Measurements from ENCODE around the gene MSRB1. TPM values are rescaled to one million over a fixed set of nuclear protein-coding genes. Genes with fewer than 3 reads are reported as not detected.
"Not testable (repeated sequence)": the region's sequence is repeated elsewhere in the genome, so short reads cannot be mapped to it uniquely, and the experiment has no call there.

MSRB1 gene
- total RNA-seq, 1 donor, result 40.1 TPM

DNA sequence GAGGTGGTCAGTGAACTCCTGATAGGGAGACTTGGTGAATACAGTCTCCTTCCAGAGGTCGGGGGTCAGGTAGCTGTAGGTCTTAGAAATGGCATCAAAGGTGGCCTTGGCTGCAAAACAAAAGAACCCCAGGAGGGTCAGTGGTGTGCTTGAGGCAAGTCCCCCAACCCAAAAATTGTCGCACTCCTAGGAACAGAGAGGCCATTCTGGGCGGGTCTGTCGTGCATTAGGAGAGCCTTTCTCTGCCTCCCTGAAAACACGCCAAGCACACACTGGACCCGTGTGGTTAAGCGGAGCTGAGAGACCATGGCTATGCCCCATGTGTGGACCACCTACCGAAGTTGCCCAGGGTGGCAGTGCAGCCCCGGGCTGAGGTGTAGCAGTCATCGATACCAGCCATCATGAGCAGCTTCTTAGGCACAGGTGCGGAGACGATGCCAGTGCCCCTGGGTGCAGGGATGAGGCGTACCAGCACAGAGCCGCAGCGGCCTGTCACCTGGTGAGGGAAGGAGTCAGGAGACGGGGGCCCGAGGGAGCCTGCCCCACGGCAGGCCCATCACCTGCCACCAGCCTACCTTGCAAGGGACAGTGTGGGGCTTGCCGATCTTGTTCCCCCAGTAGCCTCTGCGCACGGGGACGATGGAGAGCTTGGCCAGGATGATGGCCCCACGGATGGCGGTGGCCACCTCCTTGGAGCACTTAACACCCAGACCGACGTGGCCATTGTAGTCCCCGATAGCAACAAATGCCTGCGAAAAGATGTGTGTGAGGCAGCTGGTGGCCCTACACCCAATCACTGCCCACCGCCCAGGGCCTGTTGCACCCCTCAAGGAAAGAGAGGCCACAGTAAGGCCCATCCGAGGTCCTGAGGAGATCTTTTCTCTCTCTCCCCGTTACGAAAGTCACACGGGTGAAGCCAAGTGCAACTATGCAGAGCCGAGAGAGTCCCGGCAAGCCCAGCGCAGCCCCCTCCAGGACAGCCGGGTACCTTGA, 19.5 kb upstream of the MSRB1 start:
- not testable (repeated sequence) for DNase-seq (ENCODE audit: low read depth in 2 of 3, low spot score in 2 of 3)

DNA sequence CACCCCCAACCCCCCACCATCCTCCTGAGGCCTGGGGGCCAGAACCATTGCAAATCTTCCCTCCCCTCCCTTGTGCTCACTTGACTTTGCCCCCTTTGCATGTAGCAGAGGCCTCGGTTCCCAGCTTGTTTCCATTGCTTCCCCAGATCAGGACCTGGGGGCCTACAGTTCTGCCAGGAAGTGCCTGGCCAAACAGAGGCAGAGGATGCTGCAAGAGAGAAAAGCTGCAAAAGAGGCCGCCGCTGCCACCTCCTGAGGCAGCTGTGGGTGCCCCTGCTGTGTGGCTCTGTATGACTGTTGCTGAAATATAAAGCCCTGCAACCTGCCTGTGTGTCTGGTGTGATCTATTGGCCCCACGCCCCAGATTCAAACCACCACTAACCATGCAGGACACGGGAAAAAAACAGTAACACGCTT, 18.7 kb upstream of the MSRB1 start:
- DNase-seq (ENCODE audit: low read depth in 2 of 3, low spot score in 2 of 3), result no peak

DNA sequence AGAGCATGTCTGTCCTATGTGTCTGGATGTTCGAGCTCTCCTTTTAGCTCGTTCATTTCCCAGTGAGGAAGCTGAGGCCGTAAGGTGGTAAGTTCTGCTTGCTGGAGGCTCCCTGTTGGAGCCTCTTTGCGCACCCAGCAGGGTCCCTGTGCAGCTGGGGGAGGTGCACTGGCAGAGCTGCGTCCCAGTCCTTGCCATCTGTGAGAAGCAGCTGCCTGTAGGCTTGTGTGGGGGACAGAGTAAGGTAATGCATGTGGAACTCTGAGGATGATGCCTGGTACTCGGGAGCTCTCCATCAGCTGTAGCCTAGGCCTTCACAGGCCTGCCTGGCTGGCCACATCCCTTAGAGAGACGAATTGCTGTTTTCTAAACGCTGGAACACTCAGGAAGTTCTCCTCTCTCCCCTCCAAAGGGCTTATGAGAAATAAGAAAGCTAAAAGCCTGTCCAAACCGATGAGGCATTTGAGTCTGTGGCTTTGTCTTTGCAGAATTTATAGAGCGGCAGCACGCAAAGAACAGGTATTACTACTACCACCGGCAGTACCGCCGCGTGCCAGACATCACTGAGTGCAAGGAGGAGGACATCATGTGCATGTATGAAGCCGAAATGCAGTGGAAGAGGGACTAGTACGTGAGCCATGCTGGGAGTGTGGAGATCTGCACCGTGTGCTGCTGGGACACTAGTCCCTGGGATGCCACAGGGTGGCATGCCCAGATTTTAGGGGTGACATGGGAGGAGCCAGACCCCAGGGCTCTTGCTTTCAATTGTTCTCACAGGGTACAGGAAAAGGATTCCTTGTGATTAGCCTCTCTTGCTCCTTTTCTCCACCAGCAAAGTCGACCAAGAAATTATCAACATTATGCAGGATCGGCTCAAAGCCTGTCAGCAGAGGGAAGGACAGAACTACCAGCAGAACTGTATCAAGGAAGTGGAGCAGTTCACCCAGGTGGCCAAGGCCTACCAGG, 17.9 kb upstream of the MSRB1 start:
- DNase-seq (ENCODE audit: low read depth in 2 of 3, low spot score in 2 of 3), result no peak

- peak; percentile 80 to 87 (median 82) for DNase-seq (ENCODE audit: low read depth in 2 of 3, low spot score in 2 of 3)
These were observed 16.5 kb upstream of the MSRB1 start, which contains the start of gene NDUFB10 for GRCh38 chr16:1959269-1960039. Gene NDUFB10, plus strand, starts transcription at chr16:1959538. Its CDS starts 87 bp downstream, at chr16:1959625.

DNA sequence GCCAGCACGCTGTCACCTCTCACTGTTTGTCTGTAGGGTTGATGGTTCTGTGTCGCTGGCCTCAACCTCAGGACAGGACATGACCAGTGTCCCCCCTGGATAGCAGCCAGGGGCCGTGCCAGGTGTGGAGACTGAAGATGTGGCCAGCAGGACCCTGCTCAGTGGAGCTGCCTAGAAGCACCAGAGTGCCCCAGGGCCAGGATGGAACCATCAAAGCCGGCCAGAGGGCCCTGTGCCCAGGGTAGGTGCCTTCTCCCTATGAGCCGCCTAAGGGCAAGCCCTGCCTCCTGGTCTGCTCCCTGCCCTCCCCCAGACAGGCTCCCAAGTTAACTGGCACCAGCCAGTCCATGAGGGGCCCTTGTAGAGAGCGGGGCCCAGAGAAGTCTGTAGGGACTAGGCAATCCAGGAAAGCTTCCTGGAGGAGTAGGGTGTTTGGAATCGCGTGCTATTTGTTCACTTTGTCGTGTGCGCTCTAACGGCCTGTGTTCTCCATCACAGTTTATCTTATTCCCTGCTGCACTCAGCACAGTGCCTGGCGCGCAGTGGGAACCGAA, 15.8 kb upstream of the MSRB1 start:
- DNase-seq (ENCODE audit: low read depth in 2 of 3, low spot score in 2 of 3), result no peak

DNA sequence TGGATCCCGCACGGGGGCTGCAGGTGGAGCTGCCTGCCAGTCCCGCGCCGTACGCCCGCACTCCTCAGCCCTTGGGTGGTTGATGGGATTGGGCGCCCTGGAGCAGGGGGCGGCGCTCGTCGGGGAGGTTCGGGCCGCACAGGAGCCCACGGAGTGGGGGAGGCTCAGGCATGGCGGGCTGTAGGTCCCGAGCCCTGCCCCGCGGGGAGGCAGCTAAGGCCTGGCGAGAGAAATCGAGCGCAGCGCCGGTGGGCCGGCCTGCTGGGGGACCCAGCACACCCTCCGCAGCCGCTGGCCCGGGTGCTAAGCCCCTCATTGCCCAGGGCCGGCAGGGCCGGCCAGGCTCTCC, 15.1 kb upstream of the MSRB1 start:
- DNase-seq (ENCODE audit: low read depth in 2 of 3, low spot score in 2 of 3), result not testable (repeated sequence)

DNA sequence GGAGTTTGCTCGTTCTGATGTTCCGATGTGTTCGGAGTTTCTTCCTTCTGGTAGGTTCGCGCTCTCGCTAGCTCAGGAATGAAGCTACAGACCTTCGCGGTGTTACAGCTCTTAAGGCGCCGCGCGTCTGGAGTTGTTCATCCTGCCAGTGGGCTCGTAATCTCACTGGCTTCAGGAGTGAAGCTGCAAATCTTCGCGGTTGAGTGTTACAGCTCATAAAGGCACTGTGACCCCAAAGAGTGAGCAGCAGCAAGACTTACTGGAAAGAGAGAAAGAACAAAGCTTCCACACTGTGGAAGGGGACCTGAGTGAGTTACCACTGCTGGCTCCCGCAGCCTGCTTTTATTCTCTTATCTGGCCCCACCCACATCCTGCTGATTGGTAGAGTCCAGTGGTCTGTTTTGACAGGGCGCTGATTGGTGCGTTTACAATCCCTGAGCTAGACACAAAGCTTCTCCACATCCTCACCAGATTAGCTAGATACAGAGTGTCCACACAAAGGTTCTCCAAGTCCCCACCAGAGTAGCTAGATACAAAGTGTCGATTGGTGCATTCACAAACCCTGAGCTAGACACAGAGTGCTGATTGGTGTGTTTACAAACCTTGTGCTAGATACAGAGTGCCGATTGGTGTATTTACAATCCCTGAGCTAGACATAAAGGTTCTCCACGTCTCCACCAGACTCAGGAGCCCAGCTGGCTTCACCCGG, 14.6 kb upstream of the MSRB1 start:
- not testable (repeated sequence) for DNase-seq (ENCODE audit: low read depth in 2 of 3, low spot score in 2 of 3)

GRCh38 chr16:1953734-1954133, 10.7 kb upstream of the MSRB1 start:
- DNase-seq (ENCODE audit: low read depth in 2 of 3, low spot score in 2 of 3), result no peak

- no peak for DNase-seq (ENCODE audit: low read depth in 2 of 3, low spot score in 2 of 3)
These were observed 7.6 kb upstream of the MSRB1 start for GRCh38 chr16:1950559-1950958.

- DNase-seq (ENCODE audit: low read depth in 2 of 3, low spot score in 2 of 3), result no peak
These were observed 7.0 kb upstream of the MSRB1 start for GRCh38 chr16:1950047-1950446.

DNA sequence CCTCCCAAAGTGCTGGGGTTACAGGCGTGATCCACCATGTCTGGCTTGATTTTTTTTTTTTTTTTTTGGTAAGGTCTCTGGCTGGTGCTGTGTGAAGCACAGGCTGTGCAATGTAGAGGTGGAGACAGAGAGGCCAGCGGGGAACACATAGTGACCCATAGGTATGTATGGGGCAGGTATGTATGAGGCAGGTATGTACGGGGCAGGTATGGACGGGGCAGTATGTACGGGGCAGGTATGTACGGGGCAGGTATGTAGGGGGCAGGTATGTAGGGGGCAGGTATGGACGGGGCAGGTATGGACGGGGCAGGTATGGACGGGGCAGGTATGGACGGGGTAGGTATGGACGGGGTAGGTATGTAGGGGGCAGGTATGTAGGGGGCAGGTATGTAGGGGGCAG, 6.5 kb upstream of the MSRB1 start:
- DNase-seq (ENCODE audit: low read depth in 2 of 3, low spot score in 2 of 3), result no peak

- no peak for DNase-seq (ENCODE audit: low read depth in 2 of 3, low spot score in 2 of 3)
These were observed 4.3 kb upstream of the MSRB1 start for GRCh38 chr16:1947369-1947670.

DNA sequence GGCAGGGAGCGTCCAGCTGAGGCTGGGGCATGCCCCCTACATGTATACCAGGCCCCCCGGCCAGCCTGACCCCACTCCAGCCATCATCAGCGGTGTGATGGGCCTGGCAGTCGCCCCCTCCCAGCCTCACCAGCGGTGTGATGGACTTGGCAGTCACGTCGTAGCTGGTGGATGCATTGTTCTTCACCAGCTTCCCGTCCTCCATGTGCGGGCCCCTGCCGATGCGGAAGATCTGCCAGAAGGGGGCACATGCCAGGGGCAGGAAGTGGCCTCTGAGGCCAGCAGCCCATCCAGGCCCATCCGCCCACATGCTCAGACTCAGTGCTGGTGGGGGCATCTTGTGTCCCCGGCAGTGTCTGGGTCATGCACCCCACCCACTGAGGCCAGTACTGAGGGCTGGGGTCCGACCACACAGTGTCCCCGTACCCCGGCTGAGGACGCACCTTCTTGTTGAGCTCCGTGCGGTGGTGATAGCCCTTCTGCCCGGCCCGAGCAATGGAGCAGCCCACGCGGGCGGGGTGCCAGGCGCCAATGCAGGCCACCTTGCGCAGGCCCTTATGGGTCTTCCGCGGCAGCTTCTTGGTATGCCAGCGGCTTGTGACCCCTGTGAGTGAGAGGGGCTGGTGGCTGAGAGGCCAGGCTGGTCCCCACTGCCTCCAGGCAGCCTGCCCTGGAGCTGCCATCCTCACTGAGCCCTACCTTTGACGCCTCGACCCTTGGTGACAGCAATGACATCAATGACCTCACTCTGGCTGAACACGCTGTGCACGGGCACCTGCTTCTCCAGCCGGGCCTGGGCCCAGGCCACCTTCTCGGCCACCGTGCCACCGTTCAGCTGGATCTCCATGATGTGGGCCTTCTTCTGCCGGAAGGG, 3.7 kb upstream of the MSRB1 start:
- DNase-seq (ENCODE audit: low read depth in 2 of 3, low spot score in 2 of 3), result no peak

DNA sequence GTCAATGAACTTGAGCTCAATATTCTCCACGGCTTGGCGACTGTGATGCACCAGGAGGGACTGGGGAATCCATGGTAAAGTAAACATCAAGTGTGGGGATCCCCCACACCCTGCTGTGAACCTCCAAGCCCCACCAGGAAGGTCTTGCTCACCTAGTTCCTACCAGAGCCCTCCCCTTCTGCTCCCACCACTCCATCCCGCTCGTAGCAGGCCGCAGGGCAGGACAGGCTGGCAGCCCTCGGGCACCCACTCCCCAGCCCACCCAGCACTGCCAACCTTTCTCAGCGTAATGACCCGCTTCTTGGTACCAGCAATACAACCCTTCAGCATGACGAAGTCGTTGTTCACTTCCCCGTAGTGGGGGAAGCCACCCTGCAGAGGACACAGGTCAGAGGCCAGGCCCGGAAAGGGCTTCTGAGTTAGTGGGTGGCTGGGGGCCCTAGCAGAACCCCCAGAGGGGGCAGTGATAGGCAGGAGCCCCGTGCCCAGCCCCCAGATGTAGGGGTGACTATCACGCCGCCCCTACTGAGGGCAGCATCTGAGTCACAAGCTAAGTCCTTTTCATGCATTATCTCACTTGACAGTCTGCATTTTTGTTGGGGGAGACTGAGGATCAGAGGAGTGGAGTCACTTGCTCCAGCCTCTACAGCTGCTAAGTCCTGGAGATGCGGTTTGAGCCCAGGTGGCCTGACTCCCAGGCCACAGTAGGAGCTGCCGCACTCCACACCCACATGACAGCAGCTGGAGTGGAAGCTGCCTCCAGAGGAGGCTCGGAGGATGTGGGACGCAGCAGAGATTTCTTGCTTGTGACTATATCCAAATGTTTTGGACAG, 2.8 kb upstream of the MSRB1 start:
- DNase-seq (ENCODE audit: low read depth in 2 of 3, low spot score in 2 of 3), result no peak

DNA sequence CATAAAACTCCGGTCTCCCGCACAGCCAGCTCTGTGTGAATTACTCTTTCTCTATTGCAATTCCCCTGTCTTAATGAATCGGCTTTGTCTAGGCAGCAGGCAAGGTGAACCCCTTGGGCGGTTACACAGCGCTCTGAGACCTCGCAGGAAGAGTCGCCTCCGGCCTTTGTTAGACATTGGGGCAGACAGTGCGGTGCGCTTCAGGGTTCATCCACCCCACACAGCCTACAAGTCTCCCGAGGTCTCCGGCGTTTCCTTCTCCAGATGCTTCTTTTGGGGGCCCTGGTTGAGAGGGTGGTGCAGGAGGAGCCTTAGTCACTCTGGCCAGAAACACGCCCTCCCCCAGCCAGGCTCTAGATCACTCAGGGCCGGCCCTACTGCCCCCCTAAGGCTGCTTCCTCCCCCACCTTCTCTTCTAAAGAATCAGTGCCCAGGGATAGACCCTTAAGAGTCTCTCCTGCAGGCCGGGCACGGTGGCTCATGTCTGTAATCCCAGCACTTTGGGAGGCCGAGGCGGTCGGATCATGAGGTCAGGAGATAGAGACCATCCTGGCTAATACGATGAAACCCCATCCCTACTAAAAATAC, 1.7 kb upstream of the MSRB1 start:
- DNase-seq (ENCODE audit: low read depth in 2 of 3, low spot score in 2 of 3), result no peak

- DNase-seq (ENCODE audit: low read depth in 2 of 3, low spot score in 2 of 3), result peak in 2 of 3 donors; percentile 67 to 70
These were observed 771 bp downstream of the MSRB1 start for GRCh38 chr16:1942047-1942809.
